Keratinocyte (primary cell): ENCODE data around the gene CA14. TPM values are rescaled to one million over a fixed set of nuclear protein-coding genes. Genes with fewer than 3 reads are reported as not detected.
A peak's percentile ranks its signal among the peaks of the same experiment; 100 is the strongest.
"Not testable (repeated sequence)": the region's sequence is repeated elsewhere in the genome, so short reads cannot be mapped to it uniquely, and the experiment has no call there.

Experiments used
- DNase-seq: peaks from one replicate; pipeline ENCODE4 v3.0.0-alpha.2; 2011; ENCODE audit warnings: low read depth, missing footprints, low spot score
- FAIRE-seq: peaks from 2 replicates; lab custom pipeline; 2011; peaks lifted over from hg19 to GRCh38; lab: Jason Lieb, UNC
- H2AFZ ChIP-seq: 2 replicates; pipeline ENCODE4 v1.6.0; 2012; ENCODE audit warnings: low read length, control low read depth, inconsistent platforms; ENCODE audit not compliant: control insufficient read depth
- H3K27ac ChIP-seq: 2 replicates; pipeline ENCODE4 v1.5.1; 2011; ENCODE audit warnings: low read length; ENCODE audit not compliant: control insufficient read depth, insufficient read depth
- H3K27me3 ChIP-seq: 3 replicates; pipeline ENCODE4 v1.6.0; 2011; ENCODE audit warnings: low read length; ENCODE audit not compliant: control insufficient read depth, insufficient read depth; ENCODE audit errors: extremely low read depth
- H3K36me3 ChIP-seq, 2 experiments: 2 replicates in 1 of 2; 3 replicates in 1 of 2; pipeline ENCODE4 v1.5.1; 2011; ENCODE audit warnings: low read length in 2 of 2, mild to moderate bottlenecking in 1 of 2; ENCODE audit not compliant: control insufficient read depth in 2 of 2, insufficient read depth in 2 of 2; ENCODE audit errors: extremely low read depth in 1 of 2
- H3K4me1 ChIP-seq: 3 replicates; pipeline ENCODE4 v1.5.1; 2011; ENCODE audit warnings: low read length; ENCODE audit not compliant: control insufficient read depth, insufficient read depth; ENCODE audit errors: extremely low read depth
- H3K4me2 ChIP-seq: 3 replicates; pipeline ENCODE4 v1.6.0; 2011; ENCODE audit warnings: low read depth, low read length; ENCODE audit not compliant: control insufficient read depth, insufficient read depth; ENCODE audit errors: extremely low read depth
- H3K4me3 ChIP-seq, 3 experiments: fragments of 200-600 bp in 1 of 3; sonication (generic) in 1 of 3; 2 replicates in 2 of 3; 3 replicates in 1 of 3; pipeline ENCODE4 v1.5.1; 2011 to 2016; ENCODE audit warnings: low read length in 3 of 3, mild to moderate bottlenecking in 3 of 3, control low read depth in 2 of 3, inconsistent platforms in 1 of 3, low read depth in 1 of 3, mixed read lengths in 1 of 3, mixed run types in 1 of 3, moderate library complexity in 1 of 3; ENCODE audit not compliant: control insufficient read depth in 2 of 3, insufficient read depth in 2 of 3; ENCODE audit errors: extremely low read depth in 1 of 3
- H3K79me2 ChIP-seq: 2 replicates; pipeline ENCODE4 v1.6.0; 2012; ENCODE audit warnings: low read length; ENCODE audit not compliant: control insufficient read depth, insufficient read depth
- H3K9ac ChIP-seq: 3 replicates; pipeline ENCODE4 v1.6.0; 2011; ENCODE audit warnings: low read length; ENCODE audit not compliant: control insufficient read depth, insufficient read depth; ENCODE audit errors: extremely low read depth
- H3K9me1 ChIP-seq: 3 replicates; pipeline ENCODE4 v1.6.0; 2011; ENCODE audit warnings: low read length; ENCODE audit not compliant: control insufficient read depth, insufficient read depth; ENCODE audit errors: extremely low read depth
- H3K9me3 ChIP-seq: 2 replicates; pipeline ENCODE4 v1.5.1; 2012; ENCODE audit warnings: low read depth, low read length; ENCODE audit not compliant: control insufficient read depth
- H4K20me1 ChIP-seq: 3 replicates; pipeline ENCODE4 v1.6.0; 2011; ENCODE audit warnings: low read length; ENCODE audit not compliant: control insufficient read depth, insufficient read depth; ENCODE audit errors: extremely low read depth
- CTCF ChIP-seq, 3 experiments: IDR thresholded peaks in 1 of 3; conservative IDR thresholded peaks in 1 of 3; optimal IDR thresholded peaks in 1 of 3; 2 replicates in 2 of 3; 3 replicates in 1 of 3; pipeline versions ENCODE3 to v1.5.1; 2011; ENCODE audit warnings: low read length in 3 of 3, mild to moderate bottlenecking in 3 of 3, moderate library complexity in 2 of 3, control low read depth in 1 of 3, inconsistent platforms in 1 of 3; ENCODE audit not compliant: insufficient read depth in 2 of 3; ENCODE audit errors: extremely low read depth in 1 of 3
- EZH2 ChIP-seq: IDR thresholded peaks from one replicate; pipeline ENCODE4 v1.6.1; 2012; ENCODE audit warnings: inconsistent platforms, mild to moderate bottlenecking, low read length, moderate library complexity
- dilution Hi-C: fragments of 300-500 bp; cut with MboI; formaldehyde crosslinking; loops from one replicate; pipeline ENCODE4 v1.7.0; 2020; ENCODE audit warnings: low sequenced_read_pairs; ENCODE audit not compliant: extremely low pct_ligation_motif_present
- polyA plus RNA-seq, 5 experiments: library from polyadenylated mRNA; depleted of rRNA in 3 of 5; stranded (reverse) in 3 of 5; stranded (forward) in 1 of 5; unstranded in 1 of 5; fragments of >200 nt; gene quantifications; 1 replicate in 1 of 5; 2 replicates in 3 of 5; 3 replicates in 1 of 5; pipeline versions ENCODE4 v1.2.1 to v1.2.3, GENCODE V29; 2011 to 2012; ENCODE audit warnings: missing spikeins in 2 of 5, low read depth in 1 of 5, low replicate concordance in 1 of 5

Gene CA14
- polyA plus RNA-seq, 1 donor (not counting 4 experiments of a cell fraction or from before 2014, with no cell fraction given): 0.24 TPM

DNA sequence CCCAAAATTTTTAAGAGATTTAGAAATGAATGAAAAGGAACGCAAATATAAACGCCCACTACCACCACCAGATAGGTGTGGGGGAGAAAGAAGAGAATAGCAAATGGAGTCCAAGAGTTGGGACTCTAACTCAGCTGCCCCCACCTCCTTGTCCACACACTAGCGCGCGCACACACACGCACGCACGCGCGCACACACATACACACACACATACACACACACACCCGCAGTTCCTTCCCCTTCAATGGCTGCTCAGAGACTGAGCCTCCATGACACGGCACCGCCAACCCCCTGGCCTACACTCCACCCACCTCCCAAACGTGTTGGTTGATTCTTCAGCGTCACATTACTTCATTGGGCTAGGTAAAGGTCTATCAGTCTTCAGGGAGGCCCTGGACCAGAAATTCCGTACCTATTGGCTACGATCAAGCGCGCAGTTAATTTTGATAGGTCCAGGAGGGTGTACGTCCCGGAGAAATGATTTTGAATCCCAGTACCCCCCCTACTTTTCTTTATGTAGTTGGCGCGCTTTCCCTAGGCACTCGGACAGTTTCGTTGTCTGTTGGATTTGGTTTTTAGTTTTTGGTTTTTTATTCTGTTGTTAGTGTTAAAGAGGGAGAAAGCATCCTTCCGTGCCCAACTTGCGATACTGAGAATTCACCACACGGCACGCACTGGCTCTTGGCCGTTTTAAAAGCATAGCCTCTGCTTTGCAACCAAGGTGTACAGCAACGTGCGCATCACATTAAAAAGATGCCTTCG is 21.5 kb upstream of the CA14 start, which contains the start of gene ANP32E:
Gene ANP32E, minus strand, starts transcription at position 261 of the 762 bp plus-strand sequence. CDS start 326 bp downstream, outside the sequence.
- Histone ChIP-seq H3K9me1 (no peaks in the 10 kb centered on the region), H3K9me3 (no peaks in the 10 kb centered on the region), H3K9ac (peak within 1 kb of the TSS; percentile 94), H3K4me3 (peak within 1 kb of the TSS; percentile 84 to 99 (median 98)), H3K4me1 (peaks cover 16% of the 10 kb centered on the region), H4K20me1 (no peaks in the 10 kb centered on the region), H3K36me3 (peaks cover 0 to 5% of the 10 kb centered on the region in 2 experiments), H3K4me2 (peak within 1 kb of the TSS; percentile 97), H3K79me2 (peaks cover 35% of the 10 kb centered on the region), H3K27ac (peak within 1 kb of the TSS; percentile 94), H3K27me3 (no peaks in the 10 kb centered on the region), H2AFZ (peak within 1 kb of the TSS; percentile 83)
- DNase-seq (peak; percentile 95), FAIRE-seq (peak; percentile 73)
- dilution Hi-C loops: no loop called here
- TF ChIP-seq CTCF (optimal IDR thresholded peaks at IDR 0.05 in 1 of 3, IDR thresholded peaks at IDR 0.05 in 1 of 3, conservative IDR thresholded peaks at IDR 0.05 in 1 of 3; ENCODE audit: extremely low read depth in 1 of 3, insufficient read depth in 2 of 3, low read length in 3 of 3) (peak; percentile 17 to 27 (median 24)), EZH2 (no peak)

GRCh38 chr1:150236614-150237100 is 20.9 kb upstream of the CA14 start:
- Histone ChIP-seq H3K4me3 (peak overlapping the region; percentile 84 to 99 (median 98)), H4K20me1 (no peaks in the 10 kb centered on the region), H3K27ac (peak overlapping the region; percentile 94), H3K27me3 (no peaks in the 10 kb centered on the region), H3K9me1 (no peaks in the 10 kb centered on the region), H3K9ac (peak overlapping the region; percentile 94), H3K4me2 (peak overlapping the region; percentile 97), H3K9me3 (no peaks in the 10 kb centered on the region), H3K4me1 (peaks cover 16% of the 10 kb centered on the region), H3K79me2 (peaks cover 31% of the 10 kb centered on the region), H2AFZ (peak overlapping the region; percentile 67), H3K36me3 (peaks cover 0 to 2% of the 10 kb centered on the region in 2 experiments)
- dilution Hi-C loops: no loop called here
- DNase-seq (no peak), FAIRE-seq (no peak)
- TF ChIP-seq CTCF (optimal IDR thresholded peaks at IDR 0.05 in 1 of 3, IDR thresholded peaks at IDR 0.05 in 1 of 3, conservative IDR thresholded peaks at IDR 0.05 in 1 of 3; ENCODE audit: extremely low read depth in 1 of 3, insufficient read depth in 2 of 3, low read length in 3 of 3) (no peak), EZH2 (no peak)

DNA sequence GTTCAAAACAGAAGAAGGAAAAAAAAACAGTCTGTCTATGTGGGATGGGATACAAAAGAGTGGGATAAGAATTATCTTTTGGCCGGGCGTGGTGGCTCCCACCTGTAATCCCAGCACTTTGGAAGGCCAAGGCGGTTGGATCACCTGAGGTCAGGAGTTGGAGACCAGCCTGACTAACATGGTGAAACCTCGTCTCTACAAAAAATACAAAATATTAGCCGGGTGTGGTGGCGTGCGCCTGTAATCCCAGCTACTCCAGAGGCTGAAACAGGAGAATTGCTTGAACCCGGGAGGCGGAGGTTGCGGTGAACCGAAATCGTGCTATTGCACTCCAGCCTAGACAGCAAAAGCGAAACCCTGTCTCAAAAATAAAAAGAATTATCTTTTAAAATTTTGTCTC is 20.4 kb upstream of the CA14 start:
- H3K4me3 ChIP-seq, H4K20me1 ChIP-seq, DNase-seq, H3K27me3 ChIP-seq, H3K36me3 ChIP-seq, H3K9ac ChIP-seq, H3K9me3 ChIP-seq, H3K27ac ChIP-seq, dilution Hi-C loops, FAIRE-seq, H3K9me1 ChIP-seq: not testable (repeated sequence)
- Histone ChIP-seq H2AFZ (peak overlapping the region; percentile 67), H3K4me1 (peaks cover 16% of the 10 kb centered on the region), H3K79me2 (peaks cover 29% of the 10 kb centered on the region), H3K4me2 (peak overlapping the region; percentile 97)
